ENCODE measurements around the gene DOCK7.
"Not testable (repeated sequence)": the region's sequence is repeated elsewhere in the genome, so short reads cannot be mapped to it uniquely, and the experiment has no call there.

DOCK7 gene

GRCh38 chr1:62725255-62725654, 37.1 kb upstream of the DOCK7 start:
- peak; percentile 12 for DNase-seq (ENCODE audit: low spot score)
- TF ChIP-seq CTCF (IDR thresholded peaks at IDR 0.05; ENCODE audit: extremely low read depth, missing control alignments) = no peak

- no peak for DNase-seq (ENCODE audit: low spot score)
- TF ChIP-seq CTCF (IDR thresholded peaks at IDR 0.05; ENCODE audit: extremely low read depth, missing control alignments) = no peak
Measured at GRCh38 chr1:62724430-62724829, 36.2 kb upstream of the DOCK7 start.

GRCh38 chr1:62723883-62724282, 35.7 kb upstream of the DOCK7 start:
- no peak for DNase-seq (ENCODE audit: low spot score)
- no peak for TF ChIP-seq CTCF (IDR thresholded peaks at IDR 0.05; ENCODE audit: extremely low read depth, missing control alignments)

- no peak for TF ChIP-seq CTCF (IDR thresholded peaks at IDR 0.05; ENCODE audit: extremely low read depth, missing control alignments)
- peak; percentile 55 for DNase-seq (ENCODE audit: low spot score)
Measured at GRCh38 chr1:62722796-62723195, 34.6 kb upstream of the DOCK7 start.

GRCh38 chr1:62720946-62721554, 32.9 kb upstream of the DOCK7 start:
- no peak for TF ChIP-seq CTCF (IDR thresholded peaks at IDR 0.05; ENCODE audit: extremely low read depth, missing control alignments)
- DNase-seq (ENCODE audit: low spot score) = no peak

- not testable (repeated sequence) for DNase-seq (ENCODE audit: low spot score)
Measured at GRCh38 chr1:62718400-62718799, 30.2 kb upstream of the DOCK7 start.

GRCh38 chr1:62717483-62717882, 29.3 kb upstream of the DOCK7 start:
- TF ChIP-seq CTCF (IDR thresholded peaks at IDR 0.05; ENCODE audit: extremely low read depth, missing control alignments) = no peak
- no peak for DNase-seq (ENCODE audit: low spot score)

GRCh38 chr1:62716397-62716796, 28.2 kb upstream of the DOCK7 start:
- TF ChIP-seq CTCF (IDR thresholded peaks at IDR 0.05; ENCODE audit: extremely low read depth, missing control alignments) = no peak
- no peak for DNase-seq (ENCODE audit: low spot score)
